ENCODE measurements around the gene FHOD1. TPM values are rescaled to one million over a fixed set of nuclear protein-coding genes. Genes with fewer than 3 reads are reported as not detected.

The FHOD1 gene
- total RNA-seq, 1 donor from 2014 or later = 46.4 TPM

DNA sequence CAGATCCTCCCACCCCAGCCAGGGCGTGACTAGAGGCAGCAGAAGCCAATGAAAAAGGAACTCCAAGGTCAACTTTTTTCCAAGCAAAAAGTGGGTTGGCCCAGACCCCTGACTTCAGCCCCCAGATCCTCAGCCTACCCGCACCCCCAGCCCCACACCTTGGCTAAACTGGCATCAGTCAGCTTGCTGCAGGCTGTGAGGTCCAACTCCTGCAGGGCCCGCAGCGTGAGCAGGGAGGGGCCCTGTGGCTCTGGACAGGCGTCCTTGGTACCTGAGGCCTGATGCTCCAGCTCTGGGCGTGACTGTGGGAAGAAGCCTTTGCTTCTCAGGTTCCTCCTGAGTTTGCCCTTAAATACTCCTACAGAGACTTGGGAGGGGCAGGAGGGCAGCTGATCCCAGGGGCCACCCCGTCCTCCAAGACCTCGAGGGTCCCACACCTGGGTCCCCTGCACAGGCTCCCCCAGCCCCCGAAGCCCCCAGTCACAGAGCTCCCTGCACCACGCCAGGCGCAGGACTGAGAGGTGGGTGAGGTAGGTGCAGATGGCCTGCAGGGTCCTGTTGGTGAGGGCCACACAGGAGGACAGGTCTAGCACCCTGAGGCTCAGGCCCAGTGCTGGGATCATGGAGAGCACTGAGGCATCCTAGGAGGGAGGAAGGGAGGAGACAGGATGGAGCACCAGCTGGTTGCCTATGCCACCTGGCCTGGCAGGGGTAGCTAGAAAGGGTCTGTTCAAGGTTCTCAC lies 39.0 kb downstream of the FHOD1 start:
- no peak for DNase-seq (ENCODE audit: low spot score)

DNA sequence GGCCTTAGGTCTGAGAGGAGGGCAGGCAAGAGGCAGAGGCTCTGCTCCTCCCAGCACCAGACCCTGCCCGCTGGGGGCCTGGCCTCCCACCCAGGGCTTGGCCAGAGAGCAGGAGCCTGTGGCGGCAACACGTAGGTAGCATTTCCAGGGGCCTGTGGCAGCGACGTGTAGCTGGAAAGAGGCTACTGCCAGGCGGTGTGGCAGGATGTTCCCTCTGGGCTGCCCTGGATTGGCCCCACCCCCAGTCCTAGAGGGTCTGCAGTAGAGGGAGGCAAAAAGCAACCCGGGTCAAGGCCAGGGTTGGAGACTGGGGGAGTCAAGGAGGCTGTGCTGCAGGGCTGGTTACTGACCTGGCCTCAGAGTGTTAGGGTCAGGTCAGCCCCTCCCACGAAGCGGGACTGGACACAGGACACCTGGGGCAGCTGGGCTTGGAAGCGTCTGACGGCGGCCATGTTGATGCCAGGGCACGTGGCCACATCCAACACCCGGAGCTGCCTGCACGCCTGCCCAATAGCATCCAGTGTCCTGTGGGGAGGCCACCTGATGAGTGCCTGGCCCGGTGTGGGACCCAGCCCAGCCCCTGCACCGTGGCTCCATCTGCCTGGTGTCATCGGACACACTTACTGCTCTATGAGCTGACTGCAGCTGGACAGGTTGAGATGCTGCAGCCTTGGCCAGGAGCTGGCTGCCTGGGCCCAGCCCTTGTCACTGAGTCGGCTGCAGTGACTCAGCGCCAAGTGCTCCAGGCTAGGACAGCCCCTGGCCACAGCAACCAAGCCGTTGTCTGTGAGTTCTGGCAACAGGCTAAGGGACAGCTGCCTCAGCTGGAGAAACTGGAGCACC lies 39.8 kb downstream of the FHOD1 start:
- DNase-seq (ENCODE audit: low spot score) = no peak

DNA sequence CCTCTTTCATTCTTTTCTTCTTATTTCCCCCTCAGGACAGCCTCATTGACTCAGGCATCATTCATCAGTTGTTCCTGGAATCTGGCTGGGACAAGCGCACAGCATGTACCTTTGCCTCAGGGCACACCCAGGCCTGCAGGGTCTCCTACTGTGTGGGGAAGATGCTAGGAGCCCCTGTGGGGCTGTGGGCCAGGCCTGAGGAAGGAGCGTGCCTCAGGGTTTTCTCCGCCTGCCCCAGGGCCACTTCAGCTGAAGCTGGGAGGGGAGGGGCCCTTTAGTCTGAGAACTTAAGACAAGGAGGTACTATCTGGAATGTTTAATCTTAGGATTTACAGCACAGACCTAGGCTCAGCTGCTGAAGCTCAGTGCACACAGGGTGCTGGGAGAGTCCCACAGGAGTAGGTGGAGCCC lies 40.4 kb downstream of the FHOD1 start:
- no peak for DNase-seq (ENCODE audit: low spot score)

DNA sequence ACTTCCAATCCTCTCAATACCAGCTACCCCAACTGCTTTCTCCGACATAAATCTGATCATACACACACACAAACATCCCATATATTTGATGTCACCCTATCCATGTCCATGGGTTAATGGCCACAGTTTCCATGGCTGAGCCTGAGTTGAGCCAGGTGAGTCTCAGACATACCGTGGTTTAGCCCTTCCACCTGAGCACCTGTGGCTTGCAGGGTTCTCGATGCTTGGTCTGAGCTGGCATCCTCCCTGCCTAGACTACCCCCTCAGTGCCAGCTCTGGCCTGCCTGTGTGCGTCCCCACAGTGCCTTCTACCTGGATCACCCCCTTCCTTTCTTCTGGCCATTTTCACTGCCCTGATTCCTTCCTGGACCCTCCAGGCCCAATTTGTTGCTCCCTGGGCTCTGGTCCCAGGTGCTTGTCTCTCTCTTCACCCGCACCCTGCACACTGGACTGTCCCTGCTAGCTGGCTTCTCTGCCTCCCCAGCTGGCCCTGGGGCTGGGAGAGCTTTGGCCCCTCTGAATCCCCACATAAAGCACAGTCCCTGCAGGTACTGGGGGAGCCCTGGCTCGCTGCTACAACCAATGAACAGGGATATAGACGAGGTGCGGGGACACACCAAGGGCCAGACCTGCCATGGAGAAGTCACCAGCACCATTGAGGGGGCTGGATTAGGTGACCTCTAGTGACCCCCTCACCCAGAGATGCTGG lies 41.0 kb downstream of the FHOD1 start:
- no peak for DNase-seq (ENCODE audit: low spot score)

DNA sequence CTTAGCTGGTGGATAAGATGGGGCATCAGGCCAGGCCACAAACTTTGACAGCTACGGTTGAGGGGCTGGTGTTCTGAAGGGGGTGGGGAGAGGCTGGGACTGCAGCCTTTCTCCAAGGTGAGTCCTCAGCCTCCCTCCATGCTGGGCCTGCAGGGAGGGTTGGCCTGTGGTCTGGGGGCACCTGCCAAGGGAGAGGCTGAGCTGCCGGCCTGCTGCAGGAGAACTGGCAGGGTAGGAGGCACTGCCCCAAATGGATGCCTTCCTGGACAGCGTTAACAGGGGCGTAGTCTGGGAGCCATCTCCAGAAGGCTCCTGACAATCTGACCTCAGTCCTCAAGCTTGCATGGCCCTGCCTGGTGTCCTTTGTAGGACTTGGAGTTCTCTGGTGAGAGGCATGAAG lies 43.2 kb downstream of the FHOD1 start:
- DNase-seq (ENCODE audit: low spot score) = no peak

DNA sequence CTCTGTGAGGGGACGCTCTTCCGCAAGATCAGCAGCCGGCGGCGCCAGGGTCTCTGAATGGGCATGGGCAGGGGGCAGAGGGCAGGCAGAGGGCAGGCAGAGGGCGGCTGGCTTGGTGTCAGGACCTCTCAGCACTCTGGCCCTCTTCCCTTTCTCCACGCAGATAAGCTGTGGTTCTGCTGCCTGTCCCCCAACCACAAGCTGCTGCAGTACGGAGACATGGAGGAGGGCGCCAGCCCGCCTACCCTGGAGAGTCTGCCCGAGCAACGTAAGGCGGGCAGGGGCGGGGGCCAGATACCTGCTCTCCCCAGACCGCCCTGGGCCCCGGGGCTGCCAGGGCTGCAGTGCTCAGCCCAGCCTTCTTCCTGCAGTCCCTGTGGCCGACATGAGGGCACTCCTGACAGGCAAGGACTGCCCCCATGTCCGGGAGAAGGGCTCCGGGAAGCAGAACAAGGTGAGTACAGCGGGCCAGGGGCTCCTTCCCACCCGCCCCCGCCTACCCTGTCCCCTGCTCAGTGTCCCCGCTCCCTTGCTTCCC lies 44.3 kb downstream of the FHOD1 start:
- DNase-seq (ENCODE audit: low spot score) = no peak

DNA sequence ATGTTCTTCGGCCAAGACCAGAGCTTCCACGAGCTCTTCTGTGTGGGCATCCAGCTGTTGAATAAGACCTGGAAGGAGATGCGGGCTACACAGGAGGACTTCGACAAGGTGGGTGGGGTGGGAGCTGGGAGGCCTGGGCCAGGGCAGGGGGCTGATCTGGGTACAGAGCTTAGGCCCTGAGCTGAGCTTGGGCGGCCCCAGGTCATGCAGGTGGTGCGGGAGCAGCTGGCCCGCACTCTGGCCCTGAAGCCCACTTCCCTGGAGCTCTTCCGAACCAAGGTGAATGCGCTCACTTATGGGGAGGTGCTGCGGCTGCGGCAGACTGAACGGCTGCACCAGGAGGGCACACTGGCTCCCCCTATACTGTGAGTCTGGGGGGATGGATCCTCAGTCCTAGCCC lies 44.9 kb downstream of the FHOD1 start:
- no peak for DNase-seq (ENCODE audit: low spot score)

DNA sequence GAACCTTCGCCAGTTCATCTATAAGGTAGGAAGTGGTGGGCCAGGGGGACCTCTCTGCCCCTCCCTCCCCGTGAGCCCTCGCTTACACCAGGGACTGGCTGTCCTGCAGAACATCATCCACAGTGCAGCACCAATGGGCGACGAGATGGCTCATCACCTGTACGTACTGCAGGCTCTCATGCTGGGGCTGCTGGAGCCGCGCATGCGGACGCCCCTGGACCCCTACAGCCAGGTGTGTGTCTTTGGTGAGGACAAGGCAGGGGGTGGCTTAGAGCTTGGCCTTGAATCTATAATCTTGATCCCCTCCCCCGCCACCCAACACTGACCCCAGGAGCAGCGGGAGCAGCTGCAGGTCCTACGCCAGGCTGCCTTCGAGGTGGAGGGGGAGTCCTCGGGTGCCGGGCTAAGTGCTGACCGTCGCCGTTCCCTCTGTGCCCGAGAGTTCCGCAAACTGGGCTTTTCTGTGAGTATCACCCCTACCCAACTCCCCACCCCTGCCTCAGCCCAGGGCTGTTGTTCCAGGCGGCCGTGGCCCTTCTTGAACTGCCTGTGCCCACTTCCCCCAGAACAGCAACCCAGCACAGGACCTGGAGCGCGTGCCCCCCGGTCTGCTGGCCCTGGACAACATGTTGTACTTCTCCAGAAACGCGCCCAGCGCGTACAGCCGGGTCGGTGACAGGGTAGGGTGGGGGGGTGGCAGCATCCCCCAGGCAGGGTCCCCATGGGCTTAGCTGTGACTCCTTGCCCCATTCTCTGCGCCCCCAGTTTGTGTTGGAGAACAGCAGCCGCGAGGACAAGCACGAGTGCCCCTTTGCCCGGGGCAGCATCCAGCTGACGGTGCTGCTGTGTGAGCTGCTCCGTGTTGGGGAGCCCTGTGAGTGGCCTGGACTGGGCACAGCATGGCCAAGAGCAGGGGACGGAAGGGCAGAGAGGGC lies 45.6 kb downstream of the FHOD1 start:
- no peak for DNase-seq (ENCODE audit: low spot score)

DNA sequence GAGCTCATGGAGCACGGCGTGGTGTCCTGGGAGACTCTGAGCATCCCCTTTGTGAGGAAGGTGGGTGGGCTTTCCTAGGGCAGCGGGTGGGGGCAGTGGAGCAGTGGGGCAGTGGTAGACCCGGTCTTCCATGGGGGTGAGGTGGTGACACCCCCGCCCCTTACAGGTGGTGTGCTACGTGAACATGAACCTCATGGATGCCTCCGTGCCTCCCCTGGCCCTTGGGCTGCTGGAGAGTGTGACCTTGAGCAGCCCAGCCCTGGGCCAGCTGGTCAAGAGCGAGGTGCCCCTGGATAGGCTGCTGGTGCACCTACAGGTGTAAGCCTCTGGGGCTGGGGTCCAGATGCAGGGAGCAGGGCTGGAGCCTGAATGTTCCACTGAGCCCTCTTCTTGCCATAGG lies 46.8 kb downstream of the FHOD1 start:
- no peak for DNase-seq (ENCODE audit: low spot score)

DNA sequence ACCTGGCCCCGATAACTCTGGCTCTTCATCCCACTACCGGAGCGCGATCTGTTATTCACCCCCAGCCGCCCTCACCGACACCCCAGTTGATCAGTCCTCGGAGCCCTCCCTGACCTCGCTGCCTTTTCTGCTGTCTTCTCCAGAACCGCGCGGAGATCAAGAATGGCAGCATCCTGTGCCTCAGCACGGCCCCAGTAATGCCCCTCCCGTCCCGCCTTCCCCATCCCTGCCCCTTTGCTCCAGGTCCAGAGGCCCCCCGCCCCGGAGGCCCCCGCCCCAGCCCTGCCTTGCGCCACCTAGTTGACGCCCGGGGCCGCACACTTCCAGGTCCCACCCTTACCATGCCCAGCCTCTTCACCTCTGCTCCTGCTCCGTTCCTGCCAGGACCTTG lies 47.5 kb downstream of the FHOD1 start:
- DNase-seq (ENCODE audit: low spot score) = no peak

DNA sequence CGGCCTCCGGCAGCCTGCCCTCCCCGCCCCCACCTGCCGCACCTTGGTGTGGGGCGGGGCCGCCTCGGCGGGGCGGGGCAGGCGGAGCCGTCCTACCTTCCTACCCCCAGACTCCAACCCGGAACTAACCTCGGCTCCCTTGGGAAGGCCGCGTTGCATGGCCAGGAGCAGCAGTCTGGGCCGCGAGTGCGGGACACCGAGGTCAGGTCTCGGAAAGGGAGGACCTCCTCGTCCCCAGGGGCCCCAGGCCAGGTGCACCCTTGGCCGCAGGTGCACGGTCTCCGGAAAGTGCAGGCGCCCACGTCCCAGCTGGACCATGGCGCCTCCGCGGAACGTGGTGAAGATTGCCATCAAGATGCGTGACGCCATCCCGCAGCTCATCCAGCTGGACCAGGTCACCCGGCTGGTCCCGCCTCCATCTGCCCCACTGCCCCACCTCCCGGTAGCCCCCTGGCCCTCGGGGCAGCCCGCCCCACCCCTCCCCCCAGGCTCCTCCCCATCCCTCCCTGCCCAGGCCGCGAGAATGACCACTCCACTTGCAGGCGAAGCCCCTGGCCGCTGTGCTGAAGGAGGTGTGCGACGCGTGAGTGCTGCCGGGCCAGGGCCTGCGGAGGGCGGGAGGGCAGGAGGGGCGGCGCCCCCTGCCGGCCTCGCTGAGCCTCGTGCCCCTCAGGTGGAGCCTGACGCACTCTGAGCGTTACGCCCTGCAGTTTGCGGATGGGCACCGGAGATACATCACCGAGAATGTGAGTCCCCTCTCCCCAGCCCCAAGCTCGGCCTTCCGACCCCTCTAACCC lies 48.1 kb downstream of the FHOD1 start, which contains the start of gene ELMO3:
Gene ELMO3 (plus strand): TSS at position 121 of the 797 bp plus-strand sequence. CDS start 196 bp downstream, at position 317.
- peak; percentile 65 for DNase-seq (ENCODE audit: low spot score)

DNA sequence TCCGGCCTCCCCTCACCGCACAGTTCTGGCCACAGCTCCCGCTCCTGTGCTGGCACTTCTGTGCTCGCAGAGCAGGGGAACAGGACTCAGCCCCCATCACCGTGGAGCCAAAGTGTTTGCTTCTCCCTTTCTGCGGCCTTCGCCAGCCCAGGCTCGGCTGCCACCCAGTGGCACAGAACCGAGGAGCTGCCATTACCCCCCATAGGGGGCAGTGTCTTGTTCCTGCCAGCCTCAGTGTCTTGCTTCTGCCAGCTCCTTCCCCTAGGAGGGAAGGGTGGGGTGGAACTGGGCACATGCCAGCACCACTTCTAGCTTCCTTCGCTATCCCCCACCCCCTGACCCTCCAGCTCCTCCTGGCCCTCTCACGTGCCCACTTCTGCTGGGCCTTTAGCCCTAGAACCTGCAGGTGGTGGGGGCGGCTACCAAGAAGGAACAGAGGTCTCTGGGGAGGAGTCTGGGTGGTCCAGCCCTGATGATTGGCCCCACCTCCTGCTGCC lies 49.0 kb downstream of the FHOD1 start:
- peak; percentile 60 for DNase-seq (ENCODE audit: low spot score)

DNA sequence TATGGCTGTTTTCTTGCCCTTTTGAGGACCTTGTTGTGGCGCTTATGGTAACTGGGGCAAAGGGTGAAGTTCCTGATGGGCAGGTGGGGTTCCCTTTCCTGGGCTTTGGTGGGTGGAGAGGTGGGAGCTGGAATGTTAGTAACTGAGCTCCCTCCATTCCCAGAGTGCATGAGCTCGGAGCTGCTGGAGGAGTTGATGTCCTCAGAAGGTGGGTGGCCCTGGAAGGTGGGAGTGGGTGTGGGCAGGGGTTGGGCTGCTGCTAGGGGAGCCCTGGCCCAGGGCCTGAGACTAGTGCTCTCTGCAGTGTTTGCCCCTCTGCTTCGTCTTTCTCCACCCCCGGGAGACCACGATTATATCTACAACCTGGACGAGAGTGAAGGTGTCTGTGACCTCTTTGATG lies 49.6 kb downstream of the FHOD1 start:
- DNase-seq (ENCODE audit: low spot score) = no peak

DNA sequence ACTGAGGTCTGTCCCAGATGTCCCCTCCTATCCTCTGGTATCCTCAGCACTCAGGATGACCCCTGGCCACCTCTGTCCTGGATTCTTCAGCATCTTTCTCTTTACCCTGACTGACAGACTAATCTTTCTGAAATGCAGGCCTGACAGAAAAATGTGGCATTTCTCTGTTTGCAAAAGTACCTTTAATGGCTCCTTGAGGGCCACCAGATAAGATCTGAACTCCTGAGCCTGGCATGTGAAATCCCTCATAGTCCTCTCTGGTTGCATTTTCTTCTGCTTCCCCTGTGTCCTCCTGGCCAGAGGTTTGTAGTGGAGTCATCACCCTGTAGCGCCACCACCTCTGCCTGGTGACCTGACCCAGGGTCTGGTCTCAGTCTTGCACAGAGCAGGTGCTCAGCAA lies 50.4 kb downstream of the FHOD1 start:
- DNase-seq (ENCODE audit: low spot score) = no peak

DNA sequence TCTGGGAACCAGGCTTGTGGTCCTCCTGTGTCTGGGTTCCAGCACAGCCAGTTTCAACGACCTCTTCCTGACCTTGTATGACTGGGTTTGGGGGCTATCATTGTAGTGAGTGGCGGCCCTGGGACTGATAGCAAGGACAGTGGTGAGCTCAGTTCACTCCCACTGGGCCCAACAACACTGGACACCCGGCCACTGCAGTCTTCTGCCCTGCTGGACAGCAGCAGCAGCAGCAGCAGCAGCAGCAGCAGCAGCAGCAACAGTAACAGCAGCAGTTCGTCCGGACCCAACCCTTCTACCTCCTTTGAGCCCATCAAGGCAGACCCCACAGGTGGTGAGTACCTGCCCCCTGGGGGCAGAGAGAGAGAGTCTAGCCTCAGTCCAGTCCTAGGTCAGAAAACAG lies 51.6 kb downstream of the FHOD1 start:
- DNase-seq (ENCODE audit: low spot score) = no peak

DNA sequence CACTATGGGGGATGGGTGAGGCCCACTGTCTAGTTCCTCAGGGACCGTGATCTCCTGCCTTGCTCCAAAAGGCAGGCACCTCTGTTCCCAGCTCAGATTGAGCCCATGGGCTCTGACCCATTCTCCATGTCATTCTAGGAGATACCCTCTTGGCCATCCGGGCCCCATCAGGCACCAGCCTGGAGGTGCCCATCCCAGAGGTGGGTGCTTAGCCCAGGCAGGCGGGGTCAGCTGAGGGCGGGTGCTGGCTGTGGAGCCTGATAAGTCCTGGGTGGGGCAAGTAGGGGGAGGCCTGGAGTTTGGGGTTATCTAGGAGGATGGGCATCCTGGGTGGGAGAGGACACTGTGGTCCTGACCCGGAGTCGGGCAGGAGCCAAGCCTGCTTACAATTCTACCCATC lies 53.0 kb downstream of the FHOD1 start:
- no peak for DNase-seq (ENCODE audit: low spot score)

DNA sequence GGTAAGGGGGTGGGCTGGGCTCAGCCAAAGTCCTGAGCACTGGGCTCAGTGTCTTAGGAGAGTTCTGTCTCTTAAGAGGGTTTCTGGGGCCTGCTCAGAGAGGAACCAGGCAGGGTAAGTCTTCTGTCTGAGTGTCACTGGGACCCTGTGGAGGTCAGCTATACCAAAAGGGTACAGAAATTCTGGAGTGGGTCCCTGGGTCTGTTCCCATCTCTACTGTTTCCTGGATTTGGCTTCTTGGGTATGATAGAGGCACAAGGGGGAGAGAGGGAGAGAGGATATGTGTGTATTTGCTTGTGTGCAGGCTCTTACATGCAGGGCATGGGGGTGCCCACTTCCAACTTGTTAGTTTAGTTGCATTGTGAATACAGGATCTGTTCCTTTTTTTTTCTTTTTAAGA lies 53.7 kb downstream of the FHOD1 start:
- no peak for DNase-seq (ENCODE audit: low spot score)

DNA sequence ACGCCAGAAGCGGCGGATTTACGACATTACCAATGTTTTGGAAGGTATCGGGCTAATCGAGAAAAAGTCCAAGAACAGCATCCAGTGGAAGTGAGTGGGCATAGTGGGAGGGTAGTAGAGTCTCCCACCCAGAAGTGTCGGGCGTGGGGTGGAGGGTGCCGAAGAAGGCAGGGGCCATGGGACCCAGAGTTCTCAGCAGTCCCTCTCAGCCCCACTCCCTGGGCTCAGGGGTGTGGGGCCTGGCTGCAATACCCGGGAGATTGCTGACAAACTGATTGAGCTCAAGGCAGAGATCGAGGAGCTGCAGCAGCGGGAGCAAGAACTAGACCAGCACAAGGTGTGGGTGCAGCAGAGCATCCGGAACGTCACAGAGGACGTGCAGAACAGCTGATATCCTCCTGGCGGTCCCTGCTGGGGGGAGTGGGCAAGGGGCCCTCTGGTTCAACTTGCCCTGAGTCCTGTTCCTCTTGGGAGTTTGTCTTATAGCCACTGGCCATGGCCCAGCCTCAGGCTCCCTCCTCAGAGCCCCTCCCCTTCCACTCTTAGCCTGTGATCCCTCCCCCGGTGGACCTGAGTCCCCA lies 54.4 kb downstream of the FHOD1 start:
- DNase-seq (ENCODE audit: low spot score) = no peak

DNA sequence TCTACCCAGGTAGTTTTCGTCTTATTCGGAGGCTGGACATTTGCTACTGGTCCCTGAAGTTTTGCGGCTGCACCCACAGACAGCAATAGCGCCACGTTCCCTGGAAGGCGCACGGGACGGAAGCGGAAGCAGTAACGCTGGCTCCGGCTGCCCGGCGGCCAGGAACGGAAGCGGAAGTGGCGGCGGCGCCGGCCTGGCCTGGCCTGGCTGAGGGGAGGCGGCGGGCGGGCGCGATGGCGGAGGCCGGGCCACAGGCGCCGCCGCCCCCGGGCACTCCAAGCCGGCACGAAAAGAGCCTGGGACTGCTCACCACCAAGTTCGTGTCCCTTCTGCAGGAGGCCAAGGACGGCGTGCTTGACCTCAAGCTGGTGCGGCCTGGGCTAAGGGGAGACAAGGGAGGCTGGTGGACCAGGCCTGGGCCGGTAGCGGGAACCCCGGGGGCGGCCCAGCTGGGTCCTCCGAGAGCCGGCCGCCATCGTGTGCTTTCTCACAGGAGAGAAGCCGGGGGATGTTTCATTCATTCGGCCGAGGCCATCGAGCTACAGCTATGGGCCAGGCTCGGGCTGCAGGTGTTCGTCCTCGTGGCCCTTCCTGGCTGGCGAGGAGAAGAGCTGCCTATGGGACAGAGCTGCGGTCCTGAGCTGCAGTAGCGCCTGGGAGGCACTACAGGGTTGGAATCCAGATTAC lies 55.1 kb downstream of the FHOD1 start, which contains the start of gene E2F4:
Gene E2F4 (plus strand): TSS at position 161 of the 687 bp plus-strand sequence. CDS start 73 bp downstream, at position 234.
- DNase-seq (ENCODE audit: low spot score) = peak; percentile 91
